ENCODE data around the gene PIP5KL1.

Gene PIP5KL1

DNA sequence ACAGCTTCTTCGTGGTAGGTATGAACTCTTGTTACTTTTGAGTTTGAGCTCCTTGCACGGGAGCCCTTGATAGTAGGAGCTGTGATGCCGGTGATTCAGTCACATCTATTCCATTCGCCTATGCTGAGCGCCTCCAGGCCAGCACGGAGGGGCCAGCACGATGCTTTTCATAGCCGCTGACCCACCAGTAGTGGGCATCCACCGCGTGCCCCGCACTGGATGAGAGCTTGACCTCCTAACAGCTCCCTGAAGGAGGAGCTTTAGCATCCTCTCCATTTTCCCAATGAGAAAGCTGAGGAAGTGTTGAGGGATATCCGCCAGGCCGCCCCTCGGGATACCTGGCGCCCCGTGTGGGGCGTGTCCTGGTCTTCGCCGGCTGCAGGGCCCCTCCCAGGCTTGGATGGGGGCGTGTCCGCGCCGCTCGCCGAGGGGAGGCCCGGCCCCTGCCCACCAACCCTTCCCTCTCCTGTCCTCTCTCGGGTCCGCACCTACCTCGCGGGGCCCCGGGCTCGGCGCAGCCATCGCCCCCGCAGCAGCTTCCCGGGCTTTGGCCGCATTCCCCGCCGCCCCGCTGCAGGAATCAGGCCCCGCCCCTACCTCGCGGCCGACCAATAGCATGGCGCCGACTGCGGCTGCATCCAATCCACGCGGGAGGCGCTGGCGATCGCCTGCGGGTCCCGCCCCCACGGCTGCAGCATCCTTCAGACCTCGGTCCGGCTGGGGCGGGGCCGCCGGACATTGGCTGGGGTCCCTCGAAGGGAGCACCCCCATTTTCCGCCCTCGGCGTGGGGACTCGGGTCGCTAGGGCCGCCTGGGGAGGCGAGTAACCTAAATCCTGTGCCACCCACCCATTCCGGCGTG, at the start of gene PIP5KL1:
TSS of gene PIP5KL1 (minus strand) at position 547 of the 861 bp plus-strand sequence. CDS start at position 522, 25 bp downstream.
- DNase-seq (ENCODE audit: low read depth in 1 of 2, low spot score in 1 of 2) = peak; percentile 54 to 61

- no peak for DNase-seq (ENCODE audit: low read depth in 1 of 2, low spot score in 1 of 2)
Observed at GRCh38 chr9:127980060-127980705, 49.6 kb upstream of the PIP5KL1 start.

GRCh38 chr9:127979333-127980059, 48.9 kb upstream of the PIP5KL1 start:
- DNase-seq (ENCODE audit: low read depth in 1 of 2, low spot score in 1 of 2) = no peak

- DNase-seq (ENCODE audit: low read depth in 1 of 2, low spot score in 1 of 2) = no peak
Observed at GRCh38 chr9:127979015-127979332, 48.4 kb upstream of the PIP5KL1 start.

- no peak for DNase-seq (ENCODE audit: low read depth in 1 of 2, low spot score in 1 of 2)
Observed at GRCh38 chr9:127977884-127978647, 47.5 kb upstream of the PIP5KL1 start.

- no peak for DNase-seq (ENCODE audit: low read depth in 1 of 2, low spot score in 1 of 2)
Observed at GRCh38 chr9:127977009-127977883, 46.7 kb upstream of the PIP5KL1 start.

DNA sequence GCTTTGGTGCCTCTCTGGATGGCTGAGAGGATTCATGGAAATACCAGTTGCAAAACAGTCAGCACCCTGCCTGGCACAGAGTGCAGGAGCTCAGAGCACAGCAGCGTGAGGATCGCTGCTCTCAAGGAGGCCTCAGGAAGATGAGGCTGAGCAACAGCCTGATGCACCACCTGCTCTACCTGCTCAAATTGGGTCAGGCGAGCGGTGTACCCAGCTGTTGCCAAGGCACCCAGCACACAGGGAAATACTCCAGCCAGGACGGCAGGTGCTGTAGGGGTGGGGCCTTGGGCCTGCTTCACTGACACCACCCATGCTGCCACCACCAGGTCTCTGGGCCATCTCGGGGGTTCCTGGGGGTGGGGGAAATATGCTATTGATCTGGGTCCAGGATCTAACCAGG, 45.9 kb upstream of the PIP5KL1 start:
- no peak for DNase-seq (ENCODE audit: low read depth in 1 of 2, low spot score in 1 of 2)

- no peak for DNase-seq (ENCODE audit: low read depth in 1 of 2, low spot score in 1 of 2)
Observed at GRCh38 chr9:127975376-127976315, 45.1 kb upstream of the PIP5KL1 start.

- no peak for DNase-seq (ENCODE audit: low read depth in 1 of 2, low spot score in 1 of 2)
Observed at GRCh38 chr9:127974769-127975261, 44.2 kb upstream of the PIP5KL1 start.

- DNase-seq (ENCODE audit: low read depth in 1 of 2, low spot score in 1 of 2) = no peak
Observed at GRCh38 chr9:127974001-127974768, 43.6 kb upstream of the PIP5KL1 start.

DNA sequence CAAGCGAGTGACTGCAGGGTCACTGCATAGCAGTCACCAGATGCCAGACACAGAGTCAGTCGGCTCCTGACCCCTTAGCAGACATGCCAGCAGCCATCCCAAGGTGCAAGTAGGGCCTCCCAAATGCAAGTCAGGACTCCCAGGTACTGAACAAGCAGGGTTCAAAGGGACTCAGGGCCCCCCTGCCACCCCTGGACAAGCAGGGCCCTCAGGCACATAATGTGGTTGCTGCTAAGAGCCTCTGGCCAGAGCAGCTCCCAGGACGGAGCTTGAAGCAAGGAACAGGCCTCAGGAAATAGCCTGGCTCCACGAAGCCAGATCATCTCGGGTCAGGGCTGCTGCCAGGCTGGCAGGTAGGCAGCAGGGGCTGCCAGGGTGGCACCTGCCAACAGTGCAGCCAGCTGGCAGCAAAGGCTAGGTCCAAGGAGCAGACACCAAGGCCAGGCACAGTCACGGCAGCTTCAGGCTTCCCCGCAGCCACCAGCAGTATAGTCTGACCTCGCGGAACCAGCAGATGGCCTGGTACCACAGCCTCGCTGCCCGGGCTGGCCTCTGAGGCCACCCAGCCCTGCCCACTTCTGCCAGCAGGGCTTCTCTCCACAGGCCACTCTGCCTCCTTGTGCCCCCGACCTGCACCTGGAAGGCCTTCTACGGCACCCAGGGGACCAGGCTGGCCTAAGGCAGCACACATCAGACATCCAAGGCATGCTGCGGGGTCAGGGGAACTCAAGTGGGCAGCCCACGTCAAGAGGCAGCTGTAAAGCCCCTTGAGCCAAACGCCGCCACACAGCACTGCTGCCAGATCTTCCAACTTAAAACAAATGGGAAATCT, 42.8 kb upstream of the PIP5KL1 start:
- no peak for DNase-seq (ENCODE audit: low read depth in 1 of 2, low spot score in 1 of 2)

DNA sequence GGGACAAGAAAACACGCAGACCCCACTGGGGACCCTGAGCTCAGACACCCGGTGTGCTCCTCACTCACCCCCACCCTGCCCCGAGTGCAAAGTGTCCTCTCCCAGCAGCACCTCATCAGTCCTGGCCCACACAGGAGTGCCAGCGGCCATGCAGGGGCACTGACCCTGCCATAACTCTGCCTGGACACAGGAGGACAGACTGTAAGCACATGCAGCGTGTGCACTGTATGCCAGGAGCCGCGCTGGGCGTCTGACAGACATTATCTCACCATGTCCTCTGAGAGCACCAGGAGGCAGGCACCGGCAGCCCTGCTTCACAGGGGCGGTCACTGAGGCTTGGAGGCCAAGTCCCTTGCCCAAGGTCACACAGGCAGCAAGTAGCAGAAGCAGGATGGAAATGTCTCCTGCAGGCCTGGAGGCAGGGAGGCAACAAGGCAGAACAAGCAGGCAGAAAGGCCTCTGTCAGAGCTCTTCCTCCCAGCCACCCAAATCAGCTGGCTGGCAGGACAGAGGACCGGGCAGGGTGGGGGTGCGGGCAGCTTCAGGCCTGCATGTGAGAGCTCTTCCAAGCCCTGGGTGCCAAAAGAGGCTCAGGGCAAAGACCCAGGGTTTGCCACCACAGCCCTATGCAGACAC, 41.8 kb upstream of the PIP5KL1 start:
- no peak for DNase-seq (ENCODE audit: low read depth in 1 of 2, low spot score in 1 of 2)

- no peak for DNase-seq (ENCODE audit: low read depth in 1 of 2, low spot score in 1 of 2)
Observed at GRCh38 chr9:127971357-127972235, 41.0 kb upstream of the PIP5KL1 start.

DNA sequence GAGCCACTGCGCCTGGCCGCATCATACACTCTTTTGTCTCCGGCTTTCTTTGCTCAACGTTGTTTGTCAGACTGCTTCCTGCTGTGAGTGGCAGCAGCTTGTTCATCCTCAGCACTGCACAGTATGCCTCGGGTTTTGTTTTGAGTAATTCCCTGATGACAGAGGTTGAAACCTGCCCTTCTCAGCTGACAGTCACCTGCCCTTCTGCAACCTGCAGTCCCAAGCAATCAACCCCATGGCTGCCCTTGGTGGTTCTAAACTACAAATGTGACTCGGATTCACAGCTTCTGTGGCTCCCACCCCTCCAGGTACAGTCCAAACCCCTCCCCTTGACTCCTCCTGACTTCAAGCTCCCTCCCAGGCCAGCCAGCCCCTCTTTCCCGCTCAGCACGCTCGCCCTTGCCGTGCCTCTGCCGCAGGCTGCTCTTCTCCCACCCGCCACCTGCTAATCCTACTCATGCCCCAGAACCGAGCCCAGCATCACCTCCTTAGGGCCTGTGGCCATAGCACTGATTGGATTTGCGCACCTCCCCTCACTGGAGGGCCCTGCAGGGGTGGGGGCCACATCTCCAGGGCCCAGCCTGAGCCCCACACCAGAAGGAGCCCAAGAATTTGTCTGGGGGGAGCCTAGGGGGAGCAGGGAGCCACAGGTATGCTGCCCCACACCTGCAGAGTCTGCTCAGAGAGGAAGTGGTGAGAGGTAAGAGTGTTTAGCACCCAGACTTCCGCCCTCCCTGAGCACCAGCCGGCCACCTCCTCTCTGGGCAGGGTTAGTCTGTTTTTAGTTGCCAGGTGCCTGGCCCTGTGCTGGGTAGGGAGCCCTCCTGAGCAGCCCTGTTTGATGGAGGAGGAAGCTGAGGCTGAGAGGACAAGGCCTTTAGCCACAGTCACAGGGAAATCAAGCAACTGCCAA, 40.1 kb upstream of the PIP5KL1 start:
- peak; percentile 41 to 57 for DNase-seq (ENCODE audit: low read depth in 1 of 2, low spot score in 1 of 2)

Measured in activated T-helper 1 cell treated with anti-CD3 and anti-CD28 coated beads, Interleukin-2, amount 50 U/mL, for 16 hours (primary cell).